22Rv1 (cell line): Measurements from ENCODE around the gene CNKSR3.

Source experiments
- ZFX ChIP-seq: fragments of 450-650 bp; IDR thresholded peaks from 2 replicates; pipeline ENCODE4 v1.6.1; 2017; ENCODE audit warnings: antibody characterized with exemption, borderline replicate concordance
- TF ChIP-seq, protein P1 (sequence below): fragments of 450-650 bp; IDR thresholded peaks from 2 replicates; pipeline ENCODE4 v1.5.1; 2017; ENCODE audit warnings: mild to moderate bottlenecking

DNA sequence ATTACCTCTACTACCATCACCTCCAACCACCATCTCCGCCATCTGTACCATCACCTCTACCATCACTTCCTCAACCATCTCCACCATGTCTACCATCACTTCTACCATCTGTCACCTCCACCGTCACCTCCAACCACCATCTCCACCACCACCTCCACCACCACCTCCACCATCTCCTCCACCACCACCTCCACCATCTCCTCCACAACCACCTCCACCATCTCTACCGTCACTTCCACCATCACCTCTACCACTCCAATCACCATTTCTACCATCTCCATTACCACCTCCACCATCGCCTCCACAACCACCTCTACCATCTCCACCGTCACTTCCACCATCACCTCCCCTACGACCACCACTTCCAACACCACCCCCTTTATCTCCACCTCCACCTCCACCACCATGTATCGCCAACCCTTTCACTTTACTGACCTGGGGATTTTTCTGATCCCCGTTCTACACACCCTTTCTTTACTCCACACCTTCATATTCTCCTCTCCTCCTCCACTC lies 156.2 kb downstream of the CNKSR3 start:
- TF ChIP-seq, protein P1, sequence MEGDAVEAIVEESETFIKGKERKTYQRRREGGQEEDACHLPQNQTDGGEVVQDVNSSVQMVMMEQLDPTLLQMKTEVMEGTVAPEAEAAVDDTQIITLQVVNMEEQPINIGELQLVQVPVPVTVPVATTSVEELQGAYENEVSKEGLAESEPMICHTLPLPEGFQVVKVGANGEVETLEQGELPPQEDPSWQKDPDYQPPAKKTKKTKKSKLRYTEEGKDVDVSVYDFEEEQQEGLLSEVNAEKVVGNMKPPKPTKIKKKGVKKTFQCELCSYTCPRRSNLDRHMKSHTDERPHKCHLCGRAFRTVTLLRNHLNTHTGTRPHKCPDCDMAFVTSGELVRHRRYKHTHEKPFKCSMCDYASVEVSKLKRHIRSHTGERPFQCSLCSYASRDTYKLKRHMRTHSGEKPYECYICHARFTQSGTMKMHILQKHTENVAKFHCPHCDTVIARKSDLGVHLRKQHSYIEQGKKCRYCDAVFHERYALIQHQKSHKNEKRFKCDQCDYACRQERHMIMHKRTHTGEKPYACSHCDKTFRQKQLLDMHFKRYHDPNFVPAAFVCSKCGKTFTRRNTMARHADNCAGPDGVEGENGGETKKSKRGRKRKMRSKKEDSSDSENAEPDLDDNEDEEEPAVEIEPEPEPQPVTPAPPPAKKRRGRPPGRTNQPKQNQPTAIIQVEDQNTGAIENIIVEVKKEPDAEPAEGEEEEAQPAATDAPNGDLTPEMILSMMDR: no peak
- no peak for TF ChIP-seq ZFX
